ENCODE data around the gene LRRD1. TPM values are rescaled to one million over a fixed set of nuclear protein-coding genes. Genes with fewer than 3 reads are reported as not detected.
"Not testable (repeated sequence)": the region's sequence is repeated elsewhere in the genome, so short reads cannot be mapped to it uniquely, and the experiment has no call there.

The LRRD1 gene
- total RNA-seq, 2 donors from 2014 or later: not detected

DNA sequence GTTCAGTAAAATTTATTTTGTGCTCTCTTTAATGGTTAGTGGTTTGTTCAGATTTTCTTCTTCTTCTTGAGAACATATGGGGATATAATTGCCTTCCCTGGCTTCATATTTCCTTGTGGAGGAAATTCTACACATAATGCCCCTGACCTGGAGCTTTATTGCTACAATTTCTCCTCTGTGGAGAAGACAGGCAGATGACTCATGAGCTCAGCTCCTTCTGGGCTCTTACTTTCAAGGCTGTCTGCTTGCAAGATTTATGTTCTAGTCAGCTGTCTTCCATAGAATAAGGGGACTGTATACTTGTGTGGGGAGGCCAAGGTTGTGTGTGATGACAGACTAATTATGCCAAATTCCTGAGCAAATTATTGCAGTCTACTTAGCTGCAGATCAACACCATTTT lies 1.6 kb downstream of the LRRD1 start:
- Histone ChIP-seq H3K9me3 (ENCODE audit: control insufficient read depth, low read length) (no peaks in the 10 kb centered on the region), H3K4me1 (ENCODE audit: control insufficient read depth, insufficient read depth, low read length) (no peaks in the 10 kb centered on the region), H3K27me3 (ENCODE audit: control insufficient read depth, insufficient read depth, low read length, poor library complexity, severe bottlenecking) (no peaks in the 10 kb centered on the region), H3K36me3 (ENCODE audit: control insufficient read depth, insufficient read depth, low read length) (no peaks in the 10 kb centered on the region), H3K9ac (ENCODE audit: extremely low read depth, low read length, poor library complexity, severe bottlenecking) (no peak overlapping the region), H3K27ac (ENCODE audit: low read depth, low read length) (no peak overlapping the region), H3K4me3 (ENCODE audit: low read length) (no peak overlapping the region)
- H3K9me3 Mint-ChIP-seq: peaks cover 5% of the 10 kb centered on the region
- H3K27ac Mint-ChIP-seq: no peak overlapping the region
- H3K4me3 Mint-ChIP-seq: no peak overlapping the region
- TF ChIP-seq, protein P1, sequence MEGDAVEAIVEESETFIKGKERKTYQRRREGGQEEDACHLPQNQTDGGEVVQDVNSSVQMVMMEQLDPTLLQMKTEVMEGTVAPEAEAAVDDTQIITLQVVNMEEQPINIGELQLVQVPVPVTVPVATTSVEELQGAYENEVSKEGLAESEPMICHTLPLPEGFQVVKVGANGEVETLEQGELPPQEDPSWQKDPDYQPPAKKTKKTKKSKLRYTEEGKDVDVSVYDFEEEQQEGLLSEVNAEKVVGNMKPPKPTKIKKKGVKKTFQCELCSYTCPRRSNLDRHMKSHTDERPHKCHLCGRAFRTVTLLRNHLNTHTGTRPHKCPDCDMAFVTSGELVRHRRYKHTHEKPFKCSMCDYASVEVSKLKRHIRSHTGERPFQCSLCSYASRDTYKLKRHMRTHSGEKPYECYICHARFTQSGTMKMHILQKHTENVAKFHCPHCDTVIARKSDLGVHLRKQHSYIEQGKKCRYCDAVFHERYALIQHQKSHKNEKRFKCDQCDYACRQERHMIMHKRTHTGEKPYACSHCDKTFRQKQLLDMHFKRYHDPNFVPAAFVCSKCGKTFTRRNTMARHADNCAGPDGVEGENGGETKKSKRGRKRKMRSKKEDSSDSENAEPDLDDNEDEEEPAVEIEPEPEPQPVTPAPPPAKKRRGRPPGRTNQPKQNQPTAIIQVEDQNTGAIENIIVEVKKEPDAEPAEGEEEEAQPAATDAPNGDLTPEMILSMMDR (conservative IDR thresholded peaks at IDR 0.05): no peak
- H3K36me3 Mint-ChIP-seq (ENCODE audit: low read depth): no peaks in the 10 kb centered on the region
- H3K27me3 Mint-ChIP-seq (ENCODE audit: insufficient read depth): peaks cover 19% of the 10 kb centered on the region
- no peak for DNase-seq
- H3K4me1 Mint-ChIP-seq: peaks cover 6% of the 10 kb centered on the region

DNA sequence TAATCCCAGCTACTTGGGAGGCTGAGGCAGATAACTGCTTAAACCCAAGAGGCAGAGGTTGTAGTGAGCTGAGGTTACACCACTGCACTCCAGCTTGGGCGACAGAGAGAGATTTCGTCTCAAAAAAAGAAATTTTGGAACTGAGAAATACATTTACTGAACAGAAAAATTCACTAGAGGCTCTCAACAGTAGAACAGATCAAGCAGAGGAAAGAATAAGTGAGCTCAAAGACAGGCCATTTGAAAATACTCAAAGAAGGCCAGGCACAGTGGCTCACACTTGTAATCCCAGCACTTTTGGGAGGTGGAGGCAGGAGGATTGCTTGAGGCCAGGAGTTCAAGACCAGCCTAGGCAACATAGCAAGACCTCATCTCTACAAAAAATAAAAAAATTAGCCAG lies 9.4 kb downstream of the LRRD1 start:
- H3K27me3 Mint-ChIP-seq (ENCODE audit: insufficient read depth); H3K9me3 ChIP-seq (ENCODE audit: control insufficient read depth, low read length); H3K36me3 ChIP-seq (ENCODE audit: control insufficient read depth, insufficient read depth, low read length); H3K9ac ChIP-seq (ENCODE audit: extremely low read depth, low read length, poor library complexity, severe bottlenecking); DNase-seq; H3K27ac Mint-ChIP-seq; H3K4me3 ChIP-seq (ENCODE audit: low read length); H3K4me1 ChIP-seq (ENCODE audit: control insufficient read depth, insufficient read depth, low read length); H3K4me1 Mint-ChIP-seq; H3K9me3 Mint-ChIP-seq; H3K27me3 ChIP-seq (ENCODE audit: control insufficient read depth, insufficient read depth, low read length, poor library complexity, severe bottlenecking); H3K36me3 Mint-ChIP-seq (ENCODE audit: low read depth); H3K4me3 Mint-ChIP-seq; H3K27ac ChIP-seq (ENCODE audit: low read depth, low read length): not testable (repeated sequence)
- WGBS, 2 experiments (ENCODE audit: insufficient coverage in 1 of 2, insufficient read length in 1 of 2): 88 to 95% methylated on average over 2 of the region's 2 CpGs

DNA sequence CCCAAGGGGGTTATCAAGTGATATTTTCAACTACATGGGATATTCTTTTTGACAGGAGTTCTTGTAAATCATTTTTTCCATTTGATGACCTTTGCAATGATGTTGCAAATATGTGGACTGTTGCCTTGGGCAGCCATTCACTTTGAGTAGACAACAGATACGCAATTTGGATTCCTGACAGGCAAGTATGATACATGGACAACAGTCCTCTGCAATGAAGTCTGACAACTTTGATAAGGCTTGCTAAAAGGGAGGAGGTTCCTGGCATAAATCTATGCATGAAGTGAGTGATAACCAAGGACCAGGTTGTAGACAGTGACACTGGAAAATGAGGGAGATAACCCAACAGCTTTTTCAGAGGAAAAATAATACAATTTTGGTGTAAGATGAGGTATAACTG lies 17.7 kb downstream of the LRRD1 start:
- no peaks in the 10 kb centered on the region for H3K36me3 ChIP-seq (ENCODE audit: control insufficient read depth, insufficient read depth, low read length)
- WGBS, 2 experiments (ENCODE audit: insufficient coverage in 1 of 2, insufficient read length in 1 of 2): 78 to 91% methylated on average over 1 of the region's 1 CpG
- Mint-ChIP-seq H3K36me3 (ENCODE audit: low read depth) (no peaks in the 10 kb centered on the region), H3K27me3 (ENCODE audit: insufficient read depth) (no peaks in the 10 kb centered on the region), H3K4me3 (no peak overlapping the region), H3K27ac (no peak overlapping the region), H3K9me3 (no peaks in the 10 kb centered on the region), H3K4me1 (no peaks in the 10 kb centered on the region)
- no peak for DNase-seq
- no peaks in the 10 kb centered on the region for H3K4me1 ChIP-seq (ENCODE audit: control insufficient read depth, insufficient read depth, low read length)
- H3K4me3 ChIP-seq (ENCODE audit: low read length): no peak overlapping the region
- no peak overlapping the region for H3K9ac ChIP-seq (ENCODE audit: extremely low read depth, low read length, poor library complexity, severe bottlenecking)
- no peak overlapping the region for H3K27ac ChIP-seq (ENCODE audit: low read depth, low read length)
- no peaks in the 10 kb centered on the region for H3K27me3 ChIP-seq (ENCODE audit: control insufficient read depth, insufficient read depth, low read length, poor library complexity, severe bottlenecking)
- TF ChIP-seq, protein P1 (conservative IDR thresholded peaks at IDR 0.05): no peak
- H3K9me3 ChIP-seq (ENCODE audit: control insufficient read depth, low read length): no peaks in the 10 kb centered on the region
